Heart left ventricle (tissue), 16 donors: ENCODE data around the gene POLD4. TPM values are rescaled to one million over a fixed set of nuclear protein-coding genes. Genes with fewer than 3 reads are reported as not detected.

Source experiments
- ATAC-seq, 4 donors: fragments of 200-7000 bp; cut with Tn5 transposase; one replicate each; pipeline ENCODE4 v1.9.1; 2020 to 2022; ENCODE audit warnings: moderate library complexity in 4 of 4, mild to moderate bottlenecking in 3 of 4, moderate number of reproducible peaks in 1 of 4
- DNase-seq, 5 donors: peaks; one replicate each; pipeline ENCODE4 v3.0.0-alpha.2; 2020
- H3K27ac ChIP-seq, 12 donors: fragments of 200-600 bp; sonication (generic) in 4 of 12; one replicate each; pipeline versions ENCODE4 v1.5.0 to v1.8.0; 2016 to 2022; ENCODE audit warnings: mild to moderate bottlenecking in 2 of 12
- H3K27me3 ChIP-seq, 9 donors: fragments of 200-600 bp; sonication (generic) in 2 of 9; one replicate each; pipeline versions ENCODE4 v1.5.1 to v1.8.0; 2016 to 2022; ENCODE audit warnings: mild to moderate bottlenecking in 3 of 9
- H3K36me3 ChIP-seq, 9 donors: fragments of 200-600 bp; sonication (generic) in 2 of 9; one replicate each; pipeline versions ENCODE4 v1.5.0 to v1.8.0; 2018 to 2022; ENCODE audit warnings: mild to moderate bottlenecking in 2 of 9
- H3K4me1 ChIP-seq, 12 donors: fragments of 200-600 bp; sonication (generic) in 4 of 12; one replicate each; pipeline versions ENCODE4 v1.5.0 to v1.8.0; 2016 to 2022; ENCODE audit warnings: mild to moderate bottlenecking in 3 of 12
- H3K4me3 ChIP-seq, 12 donors: fragments of 200-600 bp; sonication (generic) in 4 of 12; one replicate each; pipeline versions ENCODE4 v1.5.0 to v1.8.0; 2017 to 2022; ENCODE audit warnings: mild to moderate bottlenecking in 9 of 12, moderate library complexity in 4 of 12
- H3K9me3 ChIP-seq, 12 donors: fragments of 200-600 bp; sonication (generic) in 4 of 12; one replicate each; pipeline versions ENCODE4 v1.5.0 to v1.8.0; 2016 to 2022; ENCODE audit warnings: mild to moderate bottlenecking in 1 of 12
- CTCF ChIP-seq, 12 donors: fragments of 200-600 bp; sonication (generic) in 4 of 12; IDR thresholded peaks; one replicate each; pipeline versions ENCODE4 v1.5.0 to v1.8.0; 2018 to 2022; ENCODE audit warnings: antibody characterized with exemption in 12 of 12, mild to moderate bottlenecking in 5 of 12
- POLR2A ChIP-seq, 2 donors: fragments of 450-650 bp; IDR thresholded peaks; one replicate each; pipeline ENCODE4 v1.6.1; 2017; ENCODE audit warnings: antibody characterized with exemption in 2 of 2, mild to moderate bottlenecking in 2 of 2, moderate library complexity in 2 of 2
- WGBS, 4 donors: extraction: QIAGEN DNeasy Blood & Tissue Kit in 2 of 4; methylation state at CpG; one replicate each; pipeline versions ENCODE4 v1.1.5 to v1.1.7; 2013 to 2018; 5-methylcytosine and 5-hydroxymethylcytosine counted together
- intact Hi-C, 10 donors: fragments of 100-400 bp; cut with DNase I; formaldehyde crosslinking; loops; one replicate each; pipeline versions ENCODE4 v1.11.1 to v1.14.2; 2022
- polyA plus RNA-seq, 2 donors: library from polyadenylated mRNA; stranded (reverse); fragments of 200-250 nt; gene quantifications; one replicate each; pipeline ENCODE4 v1.2.3, GENCODE V29; 2013
- total RNA-seq, 9 donors: library from RNA; depleted of rRNA in 2 of 9; stranded (reverse); fragments of >200 nt in 2 of 9; fragmentation: NEBNext Ultra II Directional in 3 of 9; extraction: Animal tissue kit (Norgen Biotek cat#: 25700) in 3 of 9; gene quantifications; one replicate each; pipeline versions ENCODE4 v1.1.0 to v1.2.4, GENCODE V29; 2016 to 2023
- donor health status: ischemic (EF 13 %, LVEDD 7.1; RV severe dilation, severe dysfunction).
- donor health status: healthy with polysubstance abuse.
- donor health status: DM: no; HTN: yes; CAD: no.
- donor health status: DM: no; HTN: no; CAD: no.
- donor health status: ischemic (EF 25% LVEDD 6.9; RV normal size, moderate dysfunction).
- donor health status: ischemic (EF 25% LVEDD 5.7; RV mildly dilated, moderate dysfunction).
- donor health status: healthy.
- donor health status: DM: yes; HTN: yes; CAD: no.
- donor health status: ischemic (EF 35%, LVEDD 5.7; RV mildly dilated, moderate dysfunction).
- donor health status: nonischemic (EF 11% LVEDD 7.7; RV severe dilation, severe dysfunction).
- donor health status: DM: yes; HTN: yes; CAD: no.
- donor health status: PGD.
- donor health status: ischemic (EF 29% LVEDD 5.4; RV normal size, mild dysfunction).
- donor health status: nonischemic (EF 23%, LVEDD 6.1; RV moderate dilation, normal function).

The POLD4 gene
- total and polyA plus RNA-seq, 11 donors: 36.0 to 164 (median 59.1) TPM

GRCh38 chr11:67400942-67401494, 47.7 kb upstream of the POLD4 start:
- intact Hi-C loops: loop anchor here (1.0 to 10.0 kb wide), 6 partner anchors 64 to 106 kb away; partner anchors contain the start of genes TMEM134 (in 9 of the 10), CDK2AP2 (in 1 of the 10) and PITPNM1 (in 1 of the 10)
- 2 to 9% (median 4%) methylated on average over 6 to 27 of the region's 27 CpGs for WGBS, 4 donors
- no peak for ATAC-seq
- DNase-seq: peak in 1 of 5 donors; percentile 78
- Histone ChIP-seq H3K4me1 (peaks cover 0 to 66% (median 34%) of the 10 kb centered on the region in 12 donors), H3K27ac (peak overlapping the region; percentile 91 to 99 (median 97)), H3K4me3 (peak overlapping the region; percentile 74 to 100 (median 86)), H3K36me3 (peaks cover 0 to 46% (median 35%) of the 10 kb centered on the region in 9 donors), H3K9me3 (no peaks in the 10 kb centered on the region), H3K27me3 (no peaks in the 10 kb centered on the region)
- TF ChIP-seq POLR2A (IDR thresholded peaks at IDR 0.05) (no peak), CTCF (IDR thresholded peaks at IDR 0.05) (no peak)

GRCh38 chr11:67400251-67400941, 47.0 kb upstream of the POLD4 start:
- intact Hi-C loops: loop anchor here in 9 of 10 donors (2.0 to 10.0 kb wide), 4 partner anchors 64 to 107 kb away; partner anchors contain the start of genes TMEM134 (in 8 of the 9), CDK2AP2 (in 1 of the 9) and PITPNM1 (in 1 of the 9)
- H3K4me1 ChIP-seq: peaks cover 0 to 66% (median 34%) of the 10 kb centered on the region in 12 donors
- DNase-seq (peak in 4 of 5 donors; percentile 54 to 60 (median 57)), ATAC-seq (peak in 3 of 4 donors; percentile 1 to 20 (median 12))
- H3K27ac ChIP-seq: peak overlapping the region in 11 of 12 donors; percentile 91 to 99 (median 97)
- no peaks in the 10 kb centered on the region for H3K9me3 ChIP-seq
- peak overlapping the region; percentile 74 to 100 (median 86) for H3K4me3 ChIP-seq
- WGBS, 4 donors: 38 to 40% (median 39%) methylated on average over 14 to 23 of the region's 23 CpGs
- H3K36me3 ChIP-seq: peaks cover 0 to 52% (median 35%) of the 10 kb centered on the region in 9 donors
- TF ChIP-seq POLR2A (IDR thresholded peaks at IDR 0.05): no peak
- H3K27me3 ChIP-seq: no peaks in the 10 kb centered on the region

GRCh38 chr11:67398661-67399563, 45.6 kb upstream of the POLD4 start:
- DNase-seq (peak in 1 of 5 donors; percentile 42), ATAC-seq (no peak)
- no peak overlapping the region for H3K4me3 ChIP-seq
- TF ChIP-seq CTCF (IDR thresholded peaks at IDR 0.05) (no peak), POLR2A (IDR thresholded peaks at IDR 0.05) (no peak)
- intact Hi-C loops: loop anchor here in 1 of 10 donors (5.0 kb wide), 1 partner anchor 108 kb away; the partner anchor contains the start of genes CDK2AP2 and PITPNM1
- H3K27ac ChIP-seq: no peak overlapping the region
- peaks cover 0 to 64% (median 34%) of the 10 kb centered on the region in 12 donors for H3K4me1 ChIP-seq
- H3K27me3 ChIP-seq: no peaks in the 10 kb centered on the region
- no peaks in the 10 kb centered on the region for H3K9me3 ChIP-seq
- WGBS, 4 donors: 84 to 87% (median 86%) methylated on average over 24 to 31 of the region's 31 CpGs
- peaks cover 0 to 55% (median 39%) of the 10 kb centered on the region in 9 donors for H3K36me3 ChIP-seq

- Histone ChIP-seq H3K36me3 (peaks cover 0 to 55% (median 42%) of the 10 kb centered on the region in 9 donors), H3K27me3 (no peaks in the 10 kb centered on the region), H3K4me3 (no peak overlapping the region), H3K9me3 (no peaks in the 10 kb centered on the region), H3K27ac (no peak overlapping the region), H3K4me1 (peaks cover 0 to 56% (median 34%) of the 10 kb centered on the region in 12 donors)
- TF ChIP-seq CTCF (IDR thresholded peaks at IDR 0.05) (no peak), POLR2A (IDR thresholded peaks at IDR 0.05) (no peak)
- intact Hi-C loops: loop anchor here in 1 of 10 donors (5.0 kb wide), 1 partner anchor 109 kb away; the partner anchor contains the start of genes CDK2AP2 and PITPNM1
- DNase-seq (peak in 1 of 5 donors; percentile 40), ATAC-seq (no peak)
- WGBS, 4 donors: 77 to 83% (median 81%) methylated on average over 22 to 24 of the region's 24 CpGs
These were observed 44.8 kb upstream of the POLD4 start for GRCh38 chr11:67397986-67398660.
